K562 treated with DMSO at 1 percent for 12 hours (cell line): ENCODE results near the gene NR2F6. TPM values are rescaled to one million over a fixed set of nuclear protein-coding genes. Genes with fewer than 3 reads are reported as not detected.

Source experiments
- total RNA-seq: library from RNA; unstranded; fragments of 300-600 nt; gene quantifications from 2 replicates; pipeline ENCODE4 v1.2.3, GENCODE V29; 2022; ENCODE audit not compliant: insufficient read depth

NR2F6 gene
- total RNA-seq, result 145 and 152 TPM in 2 replicates

GRCh38 chr19:17245535-17245984 is at the start of gene NR2F6:
Gene NR2F6, minus strand, starts transcription at chr19:17245919. Its CDS starts 699 bp downstream, at chr19:17245220.

GRCh38 chr19:17281391-17282304 is 35.9 kb upstream of the NR2F6 start, which contains the start of gene ANKLE1:
Gene ANKLE1, plus strand, starts transcription at chr19:17281901. Its CDS starts 20 bp downstream, at chr19:17281921.

GRCh38 chr19:17266975-17267788 is 21.5 kb upstream of the NR2F6 start, which contains the start of gene BABAM1:
Gene BABAM1, plus strand, starts transcription at chr19:17267443. Its CDS starts 1,364 bp downstream, at chr19:17268807.

GRCh38 chr19:17264641-17264979 is 18.9 kb upstream of the NR2F6 start, which contains the start of gene USHBP1:
Gene USHBP1, minus strand, starts transcription at chr19:17264745. Its CDS starts 446 bp downstream, at chr19:17264299.

GRCh38 chr19:17226002-17226933 is 19.5 kb downstream of the NR2F6 start, which contains the start of gene OCEL1:
Gene OCEL1, plus strand, starts transcription at chr19:17226226. Its CDS starts 22 bp downstream, at chr19:17226248.

GRCh38 chr19:17215127-17215971 is 30.4 kb downstream of the NR2F6 start, which contains the start of gene USE1:
Gene USE1, plus strand, starts transcription at chr19:17215357. Its CDS starts 49 bp downstream, at chr19:17215406.

Other genes with a start within 250 kb of the NR2F6 start
- gene CPAMD8, start 219.1 kb downstream of the NR2F6 start, total RNA-seq, result 1.4 and 3.4 TPM in 2 replicates
- gene HAUS8, start 170.5 kb downstream of the NR2F6 start, total RNA-seq, result 28.7 and 32.6 TPM in 2 replicates
- gene MYO9B, start 170.1 kb downstream of the NR2F6 start, total RNA-seq, result 46.4 and 108 TPM in 2 replicates
- 31.0 and 50.9 TPM in 2 replicates for gene USE1, start 30.6 kb downstream of the NR2F6 start, total RNA-seq
- 68.1 and 78.7 TPM in 2 replicates for gene OCEL1, start 19.7 kb downstream of the NR2F6 start, total RNA-seq
- not detected in 2 replicates for gene USHBP1, start 18.8 kb upstream of the NR2F6 start, total RNA-seq
- 88.6 and 94.2 TPM in 2 replicates for gene BABAM1, start 21.5 kb upstream of the NR2F6 start, total RNA-seq
- 2.3 and 2.5 TPM in 2 replicates for gene ANKLE1, start 36.0 kb upstream of the NR2F6 start, total RNA-seq
- 39.8 and 40.0 TPM in 2 replicates for gene ABHD8, start 57.5 kb upstream of the NR2F6 start, total RNA-seq
- gene MRPL34, start 60.0 kb upstream of the NR2F6 start, total RNA-seq, result 110 and 139 TPM in 2 replicates
- gene DDA1, start 63.6 kb upstream of the NR2F6 start, total RNA-seq, result 56.6 and 89.3 TPM in 2 replicates
- gene ANO8, start 88.9 kb upstream of the NR2F6 start, total RNA-seq, result 3.8 and 12.9 TPM in 2 replicates
- 53.7 and 59.6 TPM in 2 replicates for gene GTPBP3, start 91.6 kb upstream of the NR2F6 start, total RNA-seq
- gene PLVAP, start 131.4 kb upstream of the NR2F6 start, total RNA-seq, result not detected in 2 replicates
- 1.5 TPM in 1 of 2 replicates, not detected in the other for gene CCDC194, start 148.3 kb upstream of the NR2F6 start, total RNA-seq
- gene BST2, start 159.7 kb upstream of the NR2F6 start, total RNA-seq, result 417 and 506 TPM in 2 replicates
- 63.2 and 98.8 TPM in 2 replicates for gene MVB12A, start 174.1 kb upstream of the NR2F6 start, total RNA-seq
- 0.79 TPM in 1 of 2 replicates, not detected in the other for gene TMEM221, start 202.7 kb upstream of the NR2F6 start, total RNA-seq
- gene NXNL1, start 215.0 kb upstream of the NR2F6 start, total RNA-seq, result not detected in 2 replicates
- gene SLC27A1, start 224.6 kb upstream of the NR2F6 start, total RNA-seq, result 2.8 and 4.5 TPM in 2 replicates